Right atrium auricular region (tissue), 2 donors: ENCODE results near the gene FGD5. TPM values are rescaled to one million over a fixed set of nuclear protein-coding genes. Genes with fewer than 3 reads are reported as not detected.

ENCODE experiments used
- DNase-seq: peaks from one replicate; pipeline ENCODE4 v3.0.0-alpha.2; 2019; ENCODE audit warnings: low spot score
- H3K27ac ChIP-seq, 2 donors: fragments of 200-600 bp; sonication (generic); 1 replicate in 1 of 2; 2 replicates in 1 of 2; pipeline ENCODE4 v1.5.1; 2016 to 2019
- H3K27me3 ChIP-seq, 2 donors: fragments of 200-600 bp; sonication (generic); one replicate each; pipeline versions ENCODE4 v1.5.1 to v1.6.0; 2017 to 2019
- H3K36me3 ChIP-seq: fragments of 200-600 bp; sonication (generic); one replicate; pipeline ENCODE4 v1.5.1; 2016
- H3K4me1 ChIP-seq, 2 donors: fragments of 200-600 bp; sonication (generic); one replicate each; pipeline versions ENCODE4 v1.5.1 to v1.6.0; 2017 to 2019
- H3K4me3 ChIP-seq, 2 donors: fragments of 200-600 bp; sonication (generic); 1 replicate in 1 of 2; 2 replicates in 1 of 2; pipeline ENCODE4 v1.5.1; 2017 to 2019; ENCODE audit warnings: mild to moderate bottlenecking in 1 of 2, moderate library complexity in 1 of 2
- H3K9me3 ChIP-seq, 2 donors: fragments of 200-600 bp; sonication (generic); one replicate each; pipeline ENCODE4 v1.5.1; 2019
- CTCF ChIP-seq, 2 donors: fragments of 200-600 bp; sonication (generic); IDR thresholded peaks; one replicate each; pipeline ENCODE4 v1.5.1; 2019; ENCODE audit warnings: antibody characterized with exemption in 2 of 2
- total RNA-seq, 2 donors: library from RNA; depleted of rRNA; stranded (reverse); fragments of >200 nt; gene quantifications; one replicate each; pipeline ENCODE4 v1.1.0, GENCODE V29; 2016

FGD5 gene
- total RNA-seq, 2 donors from 2014 or later, result 9.6 to 18.8 TPM

- Histone ChIP-seq H3K27ac (no peak overlapping the region), H3K27me3 (no peaks in the 10 kb centered on the region), H3K9me3 (no peaks in the 10 kb centered on the region), H3K4me1 (peaks cover 0 to 36% of the 10 kb centered on the region in 2 donors), H3K4me3 (no peak overlapping the region), H3K36me3 (no peaks in the 10 kb centered on the region)
- no peak for TF ChIP-seq CTCF (IDR thresholded peaks at IDR 0.05)
- DNase-seq, result no peak
Measured at GRCh38 chr3:14801668-14802380, 16.9 kb upstream of the FGD5 start.

- TF ChIP-seq CTCF (IDR thresholded peaks at IDR 0.05), result no peak
Measured at GRCh38 chr3:14802381-14802731, 16.4 kb upstream of the FGD5 start.

GRCh38 chr3:14803101-14803980 lies 15.4 kb upstream of the FGD5 start:
- Histone ChIP-seq H3K27me3 (no peaks in the 10 kb centered on the region), H3K4me1 (peaks cover 0 to 40% of the 10 kb centered on the region in 2 donors), H3K27ac (peak overlapping the region in 1 of 2 donors; percentile 26), H3K36me3 (no peaks in the 10 kb centered on the region), H3K4me3 (no peak overlapping the region), H3K9me3 (no peaks in the 10 kb centered on the region)
- no peak for DNase-seq
- no peak for TF ChIP-seq CTCF (IDR thresholded peaks at IDR 0.05)

More at GRCh38 chr3:14802381-14802731, 16.4 kb upstream of the FGD5 start:
- DNase-seq, result no peak
- no peaks in the 10 kb centered on the region for H3K9me3 ChIP-seq
- H3K36me3 ChIP-seq, result no peaks in the 10 kb centered on the region
- H3K27me3 ChIP-seq, result no peaks in the 10 kb centered on the region
- no peak overlapping the region for H3K4me3 ChIP-seq
- peaks cover 0 to 40% of the 10 kb centered on the region in 2 donors for H3K4me1 ChIP-seq
- H3K27ac ChIP-seq, result no peak overlapping the region

GRCh38 chr3:14803981-14804834 lies 14.6 kb upstream of the FGD5 start:
- Histone ChIP-seq H3K27me3 (no peaks in the 10 kb centered on the region), H3K36me3 (no peaks in the 10 kb centered on the region), H3K4me1 (peaks cover 0 to 40% of the 10 kb centered on the region in 2 donors), H3K9me3 (no peaks in the 10 kb centered on the region), H3K27ac (peak overlapping the region; percentile 26 to 35), H3K4me3 (no peak overlapping the region)
- no peak for DNase-seq
- no peak for TF ChIP-seq CTCF (IDR thresholded peaks at IDR 0.05)

- DNase-seq, result no peak
- peaks cover 0 to 46% of the 10 kb centered on the region in 2 donors for H3K4me1 ChIP-seq
Measured at GRCh38 chr3:14804835-14805780, 13.7 kb upstream of the FGD5 start.

More at GRCh38 chr3:14804835-14805780, 13.7 kb upstream of the FGD5 start:
- peak overlapping the region; percentile 26 to 35 for H3K27ac ChIP-seq
- no peak overlapping the region for H3K4me3 ChIP-seq
- no peaks in the 10 kb centered on the region for H3K27me3 ChIP-seq
- no peaks in the 10 kb centered on the region for H3K36me3 ChIP-seq
- H3K9me3 ChIP-seq, result no peaks in the 10 kb centered on the region
- TF ChIP-seq CTCF (IDR thresholded peaks at IDR 0.05), result no peak
